Effector memory CD8-positive, alpha-beta T cell (primary cell): ENCODE data around the gene RHOBTB1.
"Not testable (repeated sequence)": the region's sequence is repeated elsewhere in the genome, so short reads cannot be mapped to it uniquely, and the experiment has no call there.

Experiments
- ATAC-seq: fragments of 150-1000 bp; cut with Tn5 transposase; replicated peaks from 2 replicates; pipeline ENCODE4 v1.10.0; 2021; ENCODE audit warnings: mild to moderate bottlenecking, moderate library complexity
- DNase-seq, 3 experiments: peaks; one replicate each; pipeline ENCODE4 v3.0.0; 2021
- H3K27ac Mint-ChIP-seq, 2 donors: one replicate each; pipeline ENCODE4 v1.8.0; 2022; ENCODE audit warnings: mild to moderate bottlenecking in 2 of 2, mixed read lengths in 2 of 2, moderate library complexity in 2 of 2
- H3K27me3 Mint-ChIP-seq, 2 donors: one replicate each; pipeline ENCODE4 v1.8.0; 2022; ENCODE audit warnings: mixed read lengths in 2 of 2
- H3K36me3 Mint-ChIP-seq: one replicate; pipeline ENCODE4 v1.8.0; 2022; ENCODE audit warnings: mild to moderate bottlenecking, moderate library complexity, mixed read lengths; ENCODE audit not compliant: insufficient read depth
- H3K4me1 Mint-ChIP-seq, 2 donors: one replicate each; pipeline ENCODE4 v1.8.0; 2022; ENCODE audit warnings: low read depth in 2 of 2, mixed read lengths in 2 of 2
- H3K4me3 Mint-ChIP-seq, 2 donors: one replicate each; pipeline ENCODE4 v1.8.0; 2022; ENCODE audit warnings: mild to moderate bottlenecking in 2 of 2, mixed read lengths in 2 of 2, moderate library complexity in 2 of 2
- H3K9me3 Mint-ChIP-seq, 2 donors: one replicate each; pipeline ENCODE4 v1.8.0; 2022; ENCODE audit warnings: mixed read lengths in 2 of 2

Gene RHOBTB1

DNA sequence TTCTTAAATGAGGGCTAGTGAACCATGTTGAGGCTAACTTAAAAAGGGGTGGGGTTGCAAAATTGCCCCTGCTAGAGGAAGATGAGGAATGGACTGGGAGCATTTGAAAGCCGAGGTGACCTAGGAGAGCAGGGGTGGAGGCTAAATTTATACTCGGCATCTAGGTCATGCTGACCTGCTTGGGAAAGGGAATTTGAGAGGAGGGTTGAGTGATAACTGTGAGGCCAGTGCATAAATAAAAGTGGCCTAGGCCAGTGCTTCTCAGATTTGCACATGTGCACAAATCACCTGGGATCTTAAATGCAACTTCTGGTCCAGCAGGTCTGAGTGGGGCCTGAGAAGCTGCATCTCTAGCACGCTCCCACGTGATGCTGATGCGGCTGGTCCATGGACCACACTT is 95.3 kb downstream of the RHOBTB1 start:
- no peak for ATAC-seq
- Mint-ChIP-seq H3K9me3 (no peaks in the 10 kb centered on the region), H3K27ac (no peak overlapping the region), H3K36me3 (no peaks in the 10 kb centered on the region), H3K4me1 (no peaks in the 10 kb centered on the region), H3K27me3 (peaks cover 21 to 22% of the 10 kb centered on the region in 2 donors), H3K4me3 (no peak overlapping the region)
- no peak for DNase-seq

DNA sequence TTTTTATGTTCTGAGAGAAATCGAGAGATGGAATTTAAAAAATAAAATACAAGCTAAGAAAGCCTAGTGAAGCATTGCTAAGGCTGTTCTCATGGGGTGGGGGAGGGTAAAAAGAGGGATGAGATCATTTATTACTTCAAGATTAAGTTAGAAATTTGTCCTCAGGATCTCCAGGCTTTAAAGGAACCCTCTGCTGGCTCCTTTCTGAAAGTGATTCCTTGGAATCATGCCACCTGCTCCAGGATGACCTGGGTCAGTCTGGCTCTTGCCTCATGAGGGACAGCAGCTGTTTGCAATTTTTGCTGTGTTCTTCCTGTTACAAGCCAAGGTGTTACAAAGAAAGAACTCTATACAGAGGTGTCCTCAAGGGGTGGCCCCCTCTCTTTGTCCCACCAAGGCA is 95.9 kb downstream of the RHOBTB1 start:
- ATAC-seq (no peak), DNase-seq (no peak)
- H3K9me3 Mint-ChIP-seq = no peaks in the 10 kb centered on the region
- H3K36me3 Mint-ChIP-seq = no peaks in the 10 kb centered on the region
- H3K4me1 Mint-ChIP-seq = no peaks in the 10 kb centered on the region
- H3K27me3 Mint-ChIP-seq = peaks cover 19 to 22% of the 10 kb centered on the region in 2 donors
- H3K4me3 Mint-ChIP-seq = no peak overlapping the region
- no peak overlapping the region for H3K27ac Mint-ChIP-seq

DNA sequence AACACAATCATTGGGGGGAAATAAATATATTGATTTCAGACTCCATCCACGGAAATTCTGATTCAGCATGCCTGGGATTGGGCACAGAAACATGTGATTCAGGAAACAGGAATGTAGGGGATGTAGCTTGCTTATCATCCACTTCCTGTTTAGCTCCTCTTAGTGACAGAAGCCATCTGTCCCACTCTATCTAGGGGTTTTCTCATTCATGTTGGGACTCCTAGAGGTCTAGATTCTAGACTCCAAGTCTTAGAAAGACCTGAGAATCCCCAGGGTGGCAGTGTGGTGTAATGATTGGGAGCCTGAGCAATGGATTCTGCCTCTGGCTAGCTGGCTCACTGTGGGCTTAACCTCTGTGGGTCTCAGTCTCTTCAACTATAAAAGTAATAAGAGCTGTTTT is 97.8 kb downstream of the RHOBTB1 start:
- no peaks in the 10 kb centered on the region for H3K4me1 Mint-ChIP-seq
- H3K27me3 Mint-ChIP-seq = peaks cover 14 to 27% of the 10 kb centered on the region in 2 donors
- no peaks in the 10 kb centered on the region for H3K36me3 Mint-ChIP-seq
- H3K4me3 Mint-ChIP-seq = no peak overlapping the region
- ATAC-seq (no peak), DNase-seq (no peak)
- no peak overlapping the region for H3K27ac Mint-ChIP-seq
- H3K9me3 Mint-ChIP-seq = no peaks in the 10 kb centered on the region

DNA sequence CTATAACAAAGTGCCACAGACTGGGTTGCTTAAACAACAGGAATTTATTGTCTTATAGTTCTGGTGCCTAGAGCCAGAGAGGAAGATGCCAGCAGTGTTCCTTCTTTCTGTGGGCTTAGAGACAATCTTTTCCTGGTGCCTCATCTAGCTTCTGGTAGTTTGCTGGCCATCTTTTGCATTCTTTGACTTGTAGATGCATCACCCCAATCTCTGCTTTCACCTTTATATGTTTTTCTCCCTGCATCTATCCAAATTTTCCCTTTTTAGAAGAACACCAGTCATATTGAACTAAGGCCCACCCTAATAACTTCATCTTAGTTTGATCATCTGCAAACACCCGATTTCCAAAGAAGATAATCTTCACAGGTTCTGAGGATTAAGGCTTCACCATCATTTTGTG is 98.9 kb downstream of the RHOBTB1 start:
- Mint-ChIP-seq H3K27ac (no peak overlapping the region), H3K36me3 (no peaks in the 10 kb centered on the region), H3K9me3 (no peaks in the 10 kb centered on the region), H3K4me3 (no peak overlapping the region), H3K4me1 (no peaks in the 10 kb centered on the region), H3K27me3 (peaks cover 7 to 27% of the 10 kb centered on the region in 2 donors)
- no peak for ATAC-seq
- DNase-seq = no peak

DNA sequence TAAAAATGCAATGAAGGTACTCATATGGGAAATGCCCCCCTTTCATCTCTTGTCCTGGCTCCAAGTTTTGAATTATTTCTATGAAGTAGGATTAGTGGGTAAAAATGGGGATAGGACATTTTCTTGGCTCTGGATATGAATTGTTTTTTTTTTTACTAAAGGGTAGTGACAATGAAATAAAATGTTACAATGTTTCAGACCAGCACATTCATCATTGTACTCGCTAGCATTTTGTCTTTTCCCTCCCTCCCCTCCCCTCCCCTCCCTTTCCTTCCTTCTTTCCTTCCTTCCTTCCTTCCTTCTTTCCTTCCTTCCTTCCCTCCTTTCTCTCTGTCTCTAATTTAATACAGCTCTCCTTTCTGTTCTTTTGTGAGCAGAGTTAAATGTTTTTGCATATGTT is 101.3 kb downstream of the RHOBTB1 start:
- Mint-ChIP-seq H3K4me1 (no peaks in the 10 kb centered on the region), H3K9me3 (no peaks in the 10 kb centered on the region), H3K27me3 (peaks cover 17 to 29% of the 10 kb centered on the region in 2 donors), H3K27ac (no peak overlapping the region), H3K4me3 (no peak overlapping the region), H3K36me3 (no peaks in the 10 kb centered on the region)
- DNase-seq (no peak), ATAC-seq (no peak)

DNA sequence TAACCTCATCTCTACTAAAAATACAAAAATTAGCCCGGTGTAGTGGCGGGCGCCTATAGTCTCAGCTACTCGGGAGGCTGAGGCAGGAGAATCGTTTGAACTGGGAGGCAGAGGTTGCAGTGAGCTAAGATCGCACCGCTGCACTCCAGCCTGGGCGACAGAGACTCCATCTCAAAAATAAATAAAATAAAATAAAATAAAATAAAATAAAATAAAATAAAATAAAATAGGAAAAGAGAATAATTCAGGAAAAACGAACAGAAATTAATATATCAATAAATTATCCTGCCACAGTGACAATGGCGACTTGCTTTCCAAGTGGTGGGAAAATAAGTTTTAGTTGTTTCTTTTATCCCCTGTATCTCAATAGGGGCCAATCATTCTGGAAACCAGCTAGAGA is 102.8 kb downstream of the RHOBTB1 start:
- DNase-seq, H3K27ac Mint-ChIP-seq, H3K4me1 Mint-ChIP-seq, H3K9me3 Mint-ChIP-seq, H3K4me3 Mint-ChIP-seq, ATAC-seq, H3K36me3 Mint-ChIP-seq: not testable (repeated sequence)
- peaks cover 10 to 26% of the 10 kb centered on the region in 2 donors for H3K27me3 Mint-ChIP-seq

DNA sequence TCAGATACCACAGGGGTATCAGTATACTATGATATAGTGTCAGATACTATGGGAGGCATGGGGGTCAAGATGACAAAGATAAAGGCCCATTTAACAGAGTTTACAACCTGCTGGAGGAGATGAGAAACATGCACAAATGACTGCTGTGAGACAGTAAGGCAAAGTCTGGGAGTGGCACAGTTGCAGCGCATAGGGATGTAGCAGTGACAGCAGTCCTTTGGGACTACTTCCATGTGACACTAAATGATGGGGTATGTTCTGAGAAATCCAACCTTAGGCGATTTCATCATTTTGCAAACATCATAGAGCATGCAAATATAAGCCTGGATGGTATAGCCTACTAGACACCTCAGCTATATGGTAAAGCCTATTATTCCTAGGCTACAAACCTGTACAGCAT is 108.9 kb downstream of the RHOBTB1 start:
- Mint-ChIP-seq H3K27ac (no peak overlapping the region), H3K4me3 (no peak overlapping the region), H3K4me1 (no peaks in the 10 kb centered on the region), H3K36me3 (no peaks in the 10 kb centered on the region), H3K9me3 (no peaks in the 10 kb centered on the region), H3K27me3 (peaks cover 21 to 26% of the 10 kb centered on the region in 2 donors)
- DNase-seq = no peak
- no peak for ATAC-seq

DNA sequence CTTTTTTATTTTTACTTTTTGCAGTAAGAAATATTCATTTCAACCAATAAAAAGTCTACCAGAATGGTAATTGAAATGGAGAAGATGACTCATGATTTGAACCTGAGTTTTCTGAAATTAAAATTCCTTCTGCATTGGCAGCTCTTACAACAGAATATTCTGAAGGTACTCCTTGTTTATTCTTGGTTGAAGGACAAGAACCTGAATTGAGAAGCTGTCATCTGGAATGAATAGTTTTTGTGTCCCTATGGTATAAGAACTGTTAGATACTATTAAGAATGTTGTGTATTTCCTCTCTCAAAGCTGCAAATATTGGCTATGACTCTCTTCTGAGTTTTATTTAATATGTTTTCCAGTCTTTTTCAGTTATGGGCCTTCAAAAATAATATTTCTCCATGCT is 109.6 kb downstream of the RHOBTB1 start:
- H3K9me3 Mint-ChIP-seq = no peaks in the 10 kb centered on the region
- no peaks in the 10 kb centered on the region for H3K36me3 Mint-ChIP-seq
- H3K27ac Mint-ChIP-seq = no peak overlapping the region
- H3K4me3 Mint-ChIP-seq = no peak overlapping the region
- ATAC-seq (no peak), DNase-seq (no peak)
- peaks cover 21 to 26% of the 10 kb centered on the region in 2 donors for H3K27me3 Mint-ChIP-seq
- H3K4me1 Mint-ChIP-seq = no peaks in the 10 kb centered on the region

DNA sequence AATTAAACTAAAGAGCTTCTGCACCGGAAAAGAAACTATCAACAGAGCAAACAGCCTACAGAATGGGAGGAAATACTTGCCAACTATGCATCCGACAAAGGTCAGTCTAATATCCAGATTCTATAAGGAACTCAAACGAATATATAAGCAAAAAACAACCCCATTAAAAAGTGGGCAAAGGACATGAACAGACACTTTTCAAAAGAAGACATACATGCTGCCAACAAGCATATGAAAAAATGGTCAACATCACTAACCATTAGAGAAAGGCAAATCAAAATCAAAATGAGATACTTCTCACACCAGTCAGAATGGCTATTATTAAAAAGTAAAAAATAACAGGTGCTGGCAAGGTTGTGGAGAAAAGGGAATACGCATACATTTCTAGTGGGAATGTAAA is 111.8 kb downstream of the RHOBTB1 start:
- peaks cover 26 to 27% of the 10 kb centered on the region in 2 donors for H3K27me3 Mint-ChIP-seq
- not testable (repeated sequence) for DNase-seq, H3K9me3 Mint-ChIP-seq

DNA sequence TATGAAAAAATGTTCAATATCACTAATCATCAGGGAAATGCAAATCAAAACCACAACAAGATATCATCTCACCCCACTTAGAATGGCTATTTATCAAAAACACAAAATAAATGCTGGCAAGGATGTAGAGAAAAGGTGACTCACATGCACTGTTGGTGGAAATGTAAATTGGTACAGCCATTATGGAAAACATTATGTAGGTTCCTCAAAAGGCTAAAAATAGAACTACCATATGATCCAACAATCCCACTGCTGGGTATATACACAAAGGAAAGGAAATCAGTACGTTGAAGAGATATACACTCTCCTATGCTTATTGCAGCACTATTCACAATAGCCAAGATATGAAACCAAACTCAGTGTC is 115.5 kb downstream of the RHOBTB1 start:
- Mint-ChIP-seq H3K4me3 (no peak overlapping the region), H3K27ac (no peak overlapping the region), H3K9me3 (no peaks in the 10 kb centered on the region), H3K36me3 (no peaks in the 10 kb centered on the region), H3K27me3 (peaks cover 39 to 44% of the 10 kb centered on the region in 2 donors), H3K4me1 (peaks cover 0 to 5% of the 10 kb centered on the region in 2 donors)
- ATAC-seq = no peak
- DNase-seq = no peak

More for the DNA sequence above, 111.8 kb downstream of the RHOBTB1 start:
- not testable (repeated sequence) for H3K27ac Mint-ChIP-seq, H3K4me3 Mint-ChIP-seq, H3K4me1 Mint-ChIP-seq, H3K36me3 Mint-ChIP-seq, ATAC-seq

DNA sequence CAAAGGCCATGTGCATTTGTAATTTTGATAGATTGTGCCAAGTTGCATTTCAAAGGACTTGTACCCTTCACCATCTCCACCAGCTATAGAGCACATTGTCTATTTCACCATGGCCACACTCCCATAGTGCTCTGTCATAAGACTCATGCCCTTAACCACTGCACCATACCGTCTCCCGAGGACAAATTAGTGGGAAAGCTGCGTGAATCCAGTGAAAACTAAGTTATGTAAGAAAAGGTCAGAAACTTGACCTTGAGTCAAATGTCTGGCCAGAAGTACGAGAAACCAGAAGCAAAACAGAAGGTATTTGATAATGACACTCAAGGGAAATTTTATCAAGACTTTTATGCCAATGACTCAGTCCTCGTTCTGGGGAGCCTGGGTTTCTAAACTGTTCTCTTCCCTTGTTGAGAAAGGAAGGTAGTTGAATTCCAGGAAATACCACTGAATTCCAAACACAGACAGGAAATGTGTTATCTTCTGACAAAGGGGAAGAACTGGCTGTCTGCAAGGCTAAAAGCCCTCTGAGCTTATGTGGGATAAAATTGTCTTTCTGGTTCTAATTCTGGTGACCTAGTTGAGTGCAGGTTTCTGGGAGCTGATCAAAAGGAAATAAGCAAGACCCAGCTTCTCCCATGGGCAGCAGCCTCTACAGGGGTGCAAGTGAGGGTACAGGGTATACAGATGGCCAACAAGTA is 116.0 kb downstream of the RHOBTB1 start:
- no peak for DNase-seq
- H3K4me1 Mint-ChIP-seq = peaks cover 0 to 5% of the 10 kb centered on the region in 2 donors
- ATAC-seq = no peak
- peaks cover 39 to 44% of the 10 kb centered on the region in 2 donors for H3K27me3 Mint-ChIP-seq
- H3K27ac Mint-ChIP-seq = no peak overlapping the region
- H3K36me3 Mint-ChIP-seq = no peaks in the 10 kb centered on the region
- H3K9me3 Mint-ChIP-seq = no peaks in the 10 kb centered on the region
- no peak overlapping the region for H3K4me3 Mint-ChIP-seq

DNA sequence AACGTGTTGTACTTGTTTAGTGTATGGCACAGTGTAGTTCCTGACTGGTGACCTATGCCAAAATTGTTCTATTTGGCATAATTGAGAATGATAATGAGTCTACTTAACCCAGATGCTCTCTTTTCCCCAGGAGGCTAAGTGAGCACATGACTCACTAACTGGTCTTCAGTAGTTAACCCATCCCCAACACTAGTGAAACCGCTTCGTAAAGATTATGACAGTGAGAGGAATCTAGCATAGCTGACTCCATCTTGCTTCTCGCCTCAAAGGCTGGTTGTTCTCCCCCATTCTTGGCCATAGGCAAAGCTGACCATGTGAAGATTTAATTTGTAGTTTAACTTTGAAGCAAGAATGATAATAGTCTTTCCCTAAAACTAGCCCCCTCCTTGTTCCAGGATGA is 118.5 kb downstream of the RHOBTB1 start:
- Mint-ChIP-seq H3K4me1 (peaks cover 0 to 5% of the 10 kb centered on the region in 2 donors), H3K36me3 (no peaks in the 10 kb centered on the region), H3K4me3 (no peak overlapping the region), H3K27ac (no peak overlapping the region), H3K27me3 (peaks cover 28 to 33% of the 10 kb centered on the region in 2 donors), H3K9me3 (no peaks in the 10 kb centered on the region)
- no peak for ATAC-seq
- no peak for DNase-seq

DNA sequence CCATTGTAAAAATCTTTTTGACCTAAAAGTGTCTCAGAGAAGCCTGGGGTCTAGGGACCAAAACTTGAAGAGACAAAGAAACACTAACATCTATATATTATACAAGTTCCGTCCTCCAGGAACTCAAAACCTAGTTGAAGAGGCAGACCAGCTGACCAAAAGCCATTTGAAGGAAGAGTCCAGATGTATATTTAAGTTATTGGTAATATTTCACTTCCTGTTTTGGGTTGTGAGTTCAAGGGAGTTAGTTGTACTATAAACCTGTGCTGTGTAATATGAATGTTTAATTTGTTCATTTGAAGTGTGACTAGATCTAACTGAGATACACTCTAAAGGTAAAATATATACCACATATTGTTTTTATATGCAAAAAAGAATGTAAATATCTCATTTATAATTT is 120.7 kb downstream of the RHOBTB1 start:
- peaks cover 0 to 13% of the 10 kb centered on the region in 2 donors for H3K4me1 Mint-ChIP-seq
- peaks cover 21 to 26% of the 10 kb centered on the region in 2 donors for H3K27me3 Mint-ChIP-seq
- H3K4me3 Mint-ChIP-seq = no peak overlapping the region
- H3K9me3 Mint-ChIP-seq = no peaks in the 10 kb centered on the region
- DNase-seq (no peak), ATAC-seq (no peak)
- no peaks in the 10 kb centered on the region for H3K36me3 Mint-ChIP-seq
- H3K27ac Mint-ChIP-seq = no peak overlapping the region

DNA sequence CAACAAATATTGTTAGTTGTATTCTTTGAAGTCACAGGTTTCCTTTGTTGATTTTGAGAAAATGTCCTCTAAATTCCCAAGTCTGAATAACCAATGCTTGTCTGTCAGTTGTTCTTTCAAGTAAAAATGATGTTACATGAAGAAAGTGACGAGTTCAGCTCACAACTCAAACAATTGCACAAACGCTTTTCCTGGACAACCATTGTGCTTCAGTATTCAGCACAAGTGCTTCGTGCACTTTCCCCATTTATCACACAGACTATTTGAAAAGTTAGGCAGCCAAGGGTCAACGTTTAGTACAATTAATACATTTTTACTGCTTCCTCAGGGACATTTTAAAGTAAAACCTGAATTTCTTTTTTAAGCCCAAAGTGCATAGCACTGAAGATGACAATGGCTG is 121.2 kb downstream of the RHOBTB1 start:
- H3K4me3 Mint-ChIP-seq = no peak overlapping the region
- peaks cover 0 to 13% of the 10 kb centered on the region in 2 donors for H3K4me1 Mint-ChIP-seq
- H3K9me3 Mint-ChIP-seq = no peaks in the 10 kb centered on the region
- no peak overlapping the region for H3K27ac Mint-ChIP-seq
- DNase-seq (no peak), ATAC-seq (no peak)
- no peaks in the 10 kb centered on the region for H3K36me3 Mint-ChIP-seq
- peaks cover 16 to 21% of the 10 kb centered on the region in 2 donors for H3K27me3 Mint-ChIP-seq
